Epithelial cell of proximal tubule (primary cell): ENCODE data around the gene NFATC2IP. TPM values are rescaled to one million over a fixed set of nuclear protein-coding genes. Genes with fewer than 3 reads are reported as not detected.

ENCODE experiments used
- DNase-seq: peaks from one replicate; pipeline ENCODE4 v3.0.0-alpha.2; 2011; ENCODE audit warnings: low read depth
- H3K4me3 ChIP-seq: 2 replicates; pipeline ENCODE4 v1.5.1; 2011; ENCODE audit warnings: low read depth, mild to moderate bottlenecking, low read length
- total RNA-seq: library from RNA; depleted of rRNA; stranded (reverse); fragments of >200 nt; gene quantifications from 2 replicates; pipeline ENCODE4 v1.2.3, GENCODE V29; 2015
- TF ChIP-seq, protein P1 (sequence below): conservative IDR thresholded peaks from 2 replicates; pipeline ENCODE4 v1.5.1; 2012; ENCODE audit warnings: low read depth, mild to moderate bottlenecking, low read length

The NFATC2IP gene
- total RNA-seq, 1 donor from 2014 or later, result 35.1 TPM

- no peak overlapping the region for H3K4me3 ChIP-seq
- TF ChIP-seq, protein P1, sequence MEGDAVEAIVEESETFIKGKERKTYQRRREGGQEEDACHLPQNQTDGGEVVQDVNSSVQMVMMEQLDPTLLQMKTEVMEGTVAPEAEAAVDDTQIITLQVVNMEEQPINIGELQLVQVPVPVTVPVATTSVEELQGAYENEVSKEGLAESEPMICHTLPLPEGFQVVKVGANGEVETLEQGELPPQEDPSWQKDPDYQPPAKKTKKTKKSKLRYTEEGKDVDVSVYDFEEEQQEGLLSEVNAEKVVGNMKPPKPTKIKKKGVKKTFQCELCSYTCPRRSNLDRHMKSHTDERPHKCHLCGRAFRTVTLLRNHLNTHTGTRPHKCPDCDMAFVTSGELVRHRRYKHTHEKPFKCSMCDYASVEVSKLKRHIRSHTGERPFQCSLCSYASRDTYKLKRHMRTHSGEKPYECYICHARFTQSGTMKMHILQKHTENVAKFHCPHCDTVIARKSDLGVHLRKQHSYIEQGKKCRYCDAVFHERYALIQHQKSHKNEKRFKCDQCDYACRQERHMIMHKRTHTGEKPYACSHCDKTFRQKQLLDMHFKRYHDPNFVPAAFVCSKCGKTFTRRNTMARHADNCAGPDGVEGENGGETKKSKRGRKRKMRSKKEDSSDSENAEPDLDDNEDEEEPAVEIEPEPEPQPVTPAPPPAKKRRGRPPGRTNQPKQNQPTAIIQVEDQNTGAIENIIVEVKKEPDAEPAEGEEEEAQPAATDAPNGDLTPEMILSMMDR, result no peak
- DNase-seq, result no peak
Measured at GRCh38 chr16:28905229-28905754, 45.4 kb upstream of the NFATC2IP start.

DNA sequence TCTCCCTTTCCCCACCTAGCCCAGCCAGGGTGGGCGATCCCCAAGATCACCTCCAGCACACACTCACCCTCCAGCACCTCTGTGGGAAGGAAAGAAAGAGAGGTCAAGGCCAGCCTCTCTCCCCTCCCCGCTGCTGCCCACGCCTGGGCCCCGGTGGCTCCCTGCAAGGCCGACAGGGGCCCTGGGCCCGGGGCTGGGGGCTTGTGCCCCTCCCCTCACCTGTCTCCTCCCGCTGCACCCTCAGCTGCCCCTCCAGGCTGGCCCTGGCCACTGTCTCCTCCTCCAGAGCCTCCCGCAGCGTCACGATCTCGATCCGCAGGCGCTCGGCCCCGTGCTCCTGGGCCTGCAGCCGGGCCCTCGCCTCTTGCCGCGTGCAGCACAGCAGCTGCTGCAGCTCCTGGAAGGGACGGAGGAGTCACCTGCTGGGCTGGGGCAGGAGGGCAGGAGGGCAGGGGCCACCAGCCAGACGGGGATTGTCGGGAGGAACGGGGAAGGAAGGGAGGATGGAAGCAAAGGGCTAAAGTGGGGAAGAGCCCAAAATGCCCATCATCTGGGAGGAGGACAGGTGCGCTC, 44.9 kb upstream of the NFATC2IP start:
- TF ChIP-seq, protein P1, result no peak
- H3K4me3 ChIP-seq, result no peak overlapping the region
- no peak for DNase-seq

GRCh38 chr16:28910086-28911031, 40.4 kb upstream of the NFATC2IP start:
- H3K4me3 ChIP-seq, result no peak overlapping the region
- TF ChIP-seq, protein P1, result no peak
- no peak for DNase-seq

- H3K4me3 ChIP-seq, result no peak overlapping the region
- no peak for DNase-seq
- TF ChIP-seq, protein P1, result no peak
Measured at GRCh38 chr16:28912558-28912957, 38.2 kb upstream of the NFATC2IP start.

GRCh38 chr16:28913946-28914724, 36.6 kb upstream of the NFATC2IP start:
- TF ChIP-seq, protein P1, result no peak
- H3K4me3 ChIP-seq, result no peak overlapping the region
- DNase-seq, result no peak

DNA sequence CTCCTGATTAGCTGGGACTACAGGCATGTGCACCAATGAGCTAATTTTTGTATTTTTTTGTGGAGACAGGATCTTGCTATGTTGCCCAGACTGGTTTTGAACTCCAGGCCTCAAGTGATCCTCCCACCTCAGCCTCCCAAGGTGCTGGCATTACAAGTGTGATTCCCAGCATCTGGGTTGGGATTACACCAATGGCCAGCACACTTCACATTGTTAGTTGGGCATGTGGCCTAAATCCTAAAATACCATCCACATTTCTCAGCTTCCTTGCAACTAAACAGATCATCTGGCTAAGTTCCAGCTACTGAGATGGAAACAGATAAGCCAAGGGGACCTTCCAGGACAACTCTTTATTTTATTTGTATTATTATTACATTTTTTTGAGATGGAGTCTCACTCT, 35.6 kb upstream of the NFATC2IP start:
- no peak for DNase-seq
- TF ChIP-seq, protein P1, result no peak
- no peak overlapping the region for H3K4me3 ChIP-seq
